ENCODE data around the gene GAMT.

GAMT gene

GRCh38 chr19:1401138-1401888, at the start of gene GAMT:
Gene GAMT, minus strand, starts transcription at chr19:1401542. Its CDS starts 66 bp downstream, at chr19:1401476.
- Histone ChIP-seq H3K36me3 (ENCODE audit: insufficient read depth, insufficient read length, low read length) (peaks cover 22% of the 10 kb centered on the region), H3K4me1 (ENCODE audit: insufficient read depth, insufficient read length) (peaks cover 17% of the 10 kb centered on the region), H3K9ac (ENCODE audit: insufficient read length, low read depth) (peak within 1 kb of the TSS; percentile 92), H3K27me3 (ENCODE audit: insufficient read depth, insufficient read length) (no peaks in the 10 kb centered on the region), H3K4me3 (ENCODE audit: insufficient read length, low read depth) (peak within 1 kb of the TSS; percentile 86), H3K9me3 (ENCODE audit: insufficient read depth, low read length) (no peaks in the 10 kb centered on the region)
- no peak for DNase-seq (ENCODE audit: low read depth, low spot score)
- TF ChIP-seq ZNF274 (IDR thresholded peaks at IDR 0.05; ENCODE audit: low read depth, low read length) (no peak), YY1 (IDR thresholded peaks at IDR 0.05; ENCODE audit: insufficient read depth, insufficient read length) (no peak), SUZ12 (IDR thresholded peaks at IDR 0.05; ENCODE audit: extremely low read depth, insufficient read depth, insufficient read length) (no peak)

GRCh38 chr19:1449467-1450442, 48.4 kb upstream of the GAMT start, which contains the start of gene APC2:
Gene APC2, plus strand, starts transcription at chr19:1450121. Its CDS starts 2,881 bp downstream, at chr19:1453002.
- no peaks in the 10 kb centered on the region for H3K36me3 ChIP-seq (ENCODE audit: insufficient read depth, insufficient read length, low read length)
- DNase-seq (ENCODE audit: low read depth, low spot score): no peak
- no peaks in the 10 kb centered on the region for H3K9me3 ChIP-seq (ENCODE audit: insufficient read depth, low read length)
- TF ChIP-seq ZNF274 (IDR thresholded peaks at IDR 0.05; ENCODE audit: low read depth, low read length) (no peak), SUZ12 (IDR thresholded peaks at IDR 0.05; ENCODE audit: extremely low read depth, insufficient read depth, insufficient read length) (peak; percentile 22)
- H3K9ac ChIP-seq (ENCODE audit: insufficient read length, low read depth): no peak within 1 kb of the TSS
- peaks cover 86% of the 10 kb centered on the region for H3K27me3 ChIP-seq (ENCODE audit: insufficient read depth, insufficient read length)
- peaks cover 33% of the 10 kb centered on the region for H3K4me1 ChIP-seq (ENCODE audit: insufficient read depth, insufficient read length)
- H3K4me3 ChIP-seq (ENCODE audit: insufficient read length, low read depth): no peak within 1 kb of the TSS

- Histone ChIP-seq H3K9me3 (ENCODE audit: insufficient read depth, low read length) (no peaks in the 10 kb centered on the region), H3K4me3 (ENCODE audit: insufficient read length, low read depth) (no peak overlapping the region), H3K9ac (ENCODE audit: insufficient read length, low read depth) (no peak overlapping the region), H3K27me3 (ENCODE audit: insufficient read depth, insufficient read length) (peaks cover 71% of the 10 kb centered on the region), H3K4me1 (ENCODE audit: insufficient read depth, insufficient read length) (peaks cover 29% of the 10 kb centered on the region), H3K36me3 (ENCODE audit: insufficient read depth, insufficient read length, low read length) (peaks cover 2% of the 10 kb centered on the region)
- DNase-seq (ENCODE audit: low read depth, low spot score): no peak
- no peak for TF ChIP-seq ZNF274 (IDR thresholded peaks at IDR 0.05; ENCODE audit: low read depth, low read length)
- TF ChIP-seq YY1 (IDR thresholded peaks at IDR 0.05; ENCODE audit: insufficient read depth, insufficient read length): no peak
- TF ChIP-seq SUZ12 (IDR thresholded peaks at IDR 0.05; ENCODE audit: extremely low read depth, insufficient read depth, insufficient read length): no peak
Observed at GRCh38 chr19:1447944-1448343, 46.6 kb upstream of the GAMT start.

GRCh38 chr19:1447504-1447903, 46.2 kb upstream of the GAMT start:
- H3K36me3 ChIP-seq (ENCODE audit: insufficient read depth, insufficient read length, low read length): peaks cover 6% of the 10 kb centered on the region

GRCh38 chr19:1446713-1447481, 45.6 kb upstream of the GAMT start:
- no peaks in the 10 kb centered on the region for H3K9me3 ChIP-seq (ENCODE audit: insufficient read depth, low read length)
- H3K4me1 ChIP-seq (ENCODE audit: insufficient read depth, insufficient read length): peaks cover 24% of the 10 kb centered on the region
- DNase-seq (ENCODE audit: low read depth, low spot score): no peak
- TF ChIP-seq SUZ12 (IDR thresholded peaks at IDR 0.05; ENCODE audit: extremely low read depth, insufficient read depth, insufficient read length): peak; percentile 75
- no peak for TF ChIP-seq YY1 (IDR thresholded peaks at IDR 0.05; ENCODE audit: insufficient read depth, insufficient read length)
- H3K36me3 ChIP-seq (ENCODE audit: insufficient read depth, insufficient read length, low read length): peaks cover 11% of the 10 kb centered on the region
- peak overlapping the region; percentile 11 for H3K4me3 ChIP-seq (ENCODE audit: insufficient read length, low read depth)
- H3K9ac ChIP-seq (ENCODE audit: insufficient read length, low read depth): no peak overlapping the region
- H3K27me3 ChIP-seq (ENCODE audit: insufficient read depth, insufficient read length): peaks cover 61% of the 10 kb centered on the region

More at GRCh38 chr19:1447504-1447903, 46.2 kb upstream of the GAMT start:
- H3K9ac ChIP-seq (ENCODE audit: insufficient read length, low read depth): no peak overlapping the region
- TF ChIP-seq SUZ12 (IDR thresholded peaks at IDR 0.05; ENCODE audit: extremely low read depth, insufficient read depth, insufficient read length): no peak
- TF ChIP-seq YY1 (IDR thresholded peaks at IDR 0.05; ENCODE audit: insufficient read depth, insufficient read length): no peak
- no peak for TF ChIP-seq ZNF274 (IDR thresholded peaks at IDR 0.05; ENCODE audit: low read depth, low read length)
- H3K9me3 ChIP-seq (ENCODE audit: insufficient read depth, low read length): no peaks in the 10 kb centered on the region
- no peak for DNase-seq (ENCODE audit: low read depth, low spot score)
- peaks cover 67% of the 10 kb centered on the region for H3K27me3 ChIP-seq (ENCODE audit: insufficient read depth, insufficient read length)
- H3K4me3 ChIP-seq (ENCODE audit: insufficient read length, low read depth): no peak overlapping the region
- peaks cover 24% of the 10 kb centered on the region for H3K4me1 ChIP-seq (ENCODE audit: insufficient read depth, insufficient read length)

- H3K4me1 ChIP-seq (ENCODE audit: insufficient read depth, insufficient read length): peaks cover 30% of the 10 kb centered on the region
- TF ChIP-seq SUZ12 (IDR thresholded peaks at IDR 0.05; ENCODE audit: extremely low read depth, insufficient read depth, insufficient read length) (no peak), YY1 (IDR thresholded peaks at IDR 0.05; ENCODE audit: insufficient read depth, insufficient read length) (no peak), ZNF274 (IDR thresholded peaks at IDR 0.05; ENCODE audit: low read depth, low read length) (no peak)
- H3K27me3 ChIP-seq (ENCODE audit: insufficient read depth, insufficient read length): peaks cover 53% of the 10 kb centered on the region
- H3K9me3 ChIP-seq (ENCODE audit: insufficient read depth, low read length): no peaks in the 10 kb centered on the region
- no peak for DNase-seq (ENCODE audit: low read depth, low spot score)
- peak overlapping the region; percentile 43 for H3K4me3 ChIP-seq (ENCODE audit: insufficient read length, low read depth)
- H3K9ac ChIP-seq (ENCODE audit: insufficient read length, low read depth): no peak overlapping the region
- peaks cover 19% of the 10 kb centered on the region for H3K36me3 ChIP-seq (ENCODE audit: insufficient read depth, insufficient read length, low read length)
Observed at GRCh38 chr19:1445932-1446712, 44.8 kb upstream of the GAMT start.

Data from NT2/D1 (cell line).